BJ (cell line): Measurements from ENCODE around the gene APH1A. TPM values are rescaled to one million over a fixed set of nuclear protein-coding genes. Genes with fewer than 3 reads are reported as not detected.
"Not testable (repeated sequence)": the region's sequence is repeated elsewhere in the genome, so short reads cannot be mapped to it uniquely, and the experiment has no call there.

ENCODE experiments used
- CTCF ChIA-PET: fragments of 350-600 bp; formaldehyde crosslinking; extraction: SDS; loops from one replicate; lab custom pipeline; 2021; ENCODE audit warnings: antibody characterized with exemption, inconsistent platforms; lab: Yijun Ruan, JAX
- POLR2A ChIA-PET: fragments of 300-600 bp; sonication (Branson Sonifier 250); formaldehyde crosslinking; extraction: SDS; loops from one replicate; lab custom pipeline; 2021; ENCODE audit warnings: antibody characterized with exemption; lab: Charles Lee
- DNase-seq: peaks from one replicate; pipeline ENCODE4 v3.0.0-alpha.2; 2011; ENCODE audit warnings: low read depth
- H3K27me3 ChIP-seq: 2 replicates; pipeline ENCODE4 v1.6.0; 2011; ENCODE audit warnings: low read length; ENCODE audit not compliant: control insufficient read depth, insufficient read depth
- H3K36me3 ChIP-seq: 2 replicates; pipeline ENCODE4 v1.5.1; 2011; ENCODE audit warnings: low read length; ENCODE audit not compliant: control insufficient read depth, insufficient read depth
- H3K4me3 ChIP-seq: 2 replicates; pipeline ENCODE4 v1.5.1; 2011; ENCODE audit warnings: low read depth, mild to moderate bottlenecking, control low read depth, low read length
- CTCF ChIP-seq: IDR thresholded peaks from 2 replicates; pipeline ENCODE4 v1.5.1; 2011; ENCODE audit warnings: low read depth, mild to moderate bottlenecking, control low read depth, inconsistent platforms, low read length, moderate library complexity; ENCODE audit not compliant: insufficient read depth
- polyA plus RNA-seq: library from polyadenylated mRNA; depleted of rRNA; stranded (reverse); fragments of >200 nt; gene quantifications from 2 replicates; pipeline ENCODE4 v1.2.3, GENCODE V29; 2011

The APH1A gene
- polyA plus RNA-seq, 1 experiment: 172 TPM

DNA sequence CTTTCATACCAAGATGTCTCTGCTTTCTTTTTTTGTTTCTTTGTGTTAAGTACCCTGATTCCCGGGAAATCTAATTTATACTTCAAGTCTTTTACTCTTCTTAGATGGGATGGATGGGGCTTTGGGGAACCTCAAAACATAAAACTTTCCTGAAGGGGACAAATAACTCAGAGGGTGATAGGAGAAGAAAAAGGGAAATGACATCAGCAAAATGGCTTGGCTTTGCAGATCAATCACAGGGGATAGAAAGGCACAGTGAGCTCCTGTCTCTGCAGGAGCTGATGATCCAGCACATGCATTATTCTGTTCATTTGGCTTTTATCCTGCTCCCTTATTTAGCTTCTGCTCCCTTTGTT lies 12.6 kb downstream of the APH1A start:
- ChIA-PET CTCF (interaction anchor here (0.6 to 14.1 kb wide), 22 partner anchors 8 to 543 kb away, joined by 3 to 208 read pairs (median 4); partner anchors contain the start of genes APH1A, C1orf54 and CIART), POLR2A (no interaction called here)
- no peak for TF ChIP-seq CTCF
- Histone ChIP-seq H3K36me3 (no peaks in the 10 kb centered on the region), H3K27me3 (peaks cover 6% of the 10 kb centered on the region), H3K4me3 (no peak overlapping the region)
- DNase-seq: no peak

DNA sequence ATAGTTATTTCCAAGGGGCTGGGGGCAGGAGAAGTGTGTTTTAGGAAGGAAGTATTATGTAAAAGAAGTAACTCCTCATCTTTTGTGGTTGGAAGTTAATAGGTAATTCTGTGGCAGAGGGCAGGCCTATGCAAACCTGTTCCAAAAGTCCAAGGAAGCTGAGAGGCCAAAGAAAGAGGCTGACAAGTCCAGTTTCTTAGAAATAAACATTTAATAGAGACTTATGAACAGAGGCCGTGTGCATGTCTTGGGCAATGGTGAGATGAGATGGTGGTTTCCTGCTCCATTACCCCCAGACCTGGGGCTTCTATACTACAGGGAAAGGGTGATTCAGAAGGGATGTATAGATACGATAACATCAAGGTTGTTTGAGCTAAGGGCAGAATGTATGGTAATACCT lies 18.9 kb downstream of the APH1A start:
- no peak for TF ChIP-seq CTCF
- H3K27me3 ChIP-seq: no peaks in the 10 kb centered on the region
- ChIA-PET POLR2A (no interaction called here), CTCF (interaction anchor here (1.6 to 14.1 kb wide), 2 partner anchors 23 to 33 kb away, joined by 4 to 208 read pairs; partner anchors contain the start of genes C1orf54 and CIART)
- DNase-seq: no peak
- H3K36me3 ChIP-seq: no peaks in the 10 kb centered on the region
- H3K4me3 ChIP-seq: no peak overlapping the region

GRCh38 chr1:150243003-150243402 lies 25.8 kb downstream of the APH1A start:
- DNase-seq: no peak
- Histone ChIP-seq H3K27me3 (no peaks in the 10 kb centered on the region), H3K36me3 (no peaks in the 10 kb centered on the region), H3K4me3 (no peak overlapping the region)
- TF ChIP-seq CTCF: no peak
- CTCF ChIA-PET: no interaction called here
- POLR2A ChIA-PET: no interaction called here

GRCh38 chr1:150237746-150238145 lies 31.1 kb downstream of the APH1A start:
- DNase-seq: no peak
- no peaks in the 10 kb centered on the region for H3K36me3 ChIP-seq
- H3K4me3 ChIP-seq: no peak overlapping the region
- ChIA-PET POLR2A (no interaction called here), CTCF (interaction anchor here (1.5 kb wide), 1 partner anchor 8 kb away, joined by 5 read pairs; no protein-coding TSS in a partner anchor)
- no peak for TF ChIP-seq CTCF
- H3K27me3 ChIP-seq: no peaks in the 10 kb centered on the region

GRCh38 chr1:150237176-150237575 lies 31.6 kb downstream of the APH1A start:
- H3K4me3 ChIP-seq, POLR2A ChIA-PET, DNase-seq, H3K36me3 ChIP-seq, H3K27me3 ChIP-seq: not testable (repeated sequence)
- CTCF ChIA-PET: interaction anchor here (1.5 kb wide), 1 partner anchor 8 kb away, joined by 5 read pairs; no protein-coding TSS in a partner anchor

GRCh38 chr1:150236614-150237100 lies 32.2 kb downstream of the APH1A start:
- Histone ChIP-seq H3K4me3 (peak overlapping the region; percentile 67), H3K27me3 (no peaks in the 10 kb centered on the region), H3K36me3 (no peaks in the 10 kb centered on the region)
- POLR2A ChIA-PET: no interaction called here
- CTCF ChIA-PET: interaction anchor here (1.5 kb wide), 1 partner anchor 9 kb away, joined by 5 read pairs; no protein-coding TSS in a partner anchor
- DNase-seq: no peak
- TF ChIP-seq CTCF: no peak
